NCI-H1694 treated with DMSO at 0.1 percent for 48 hours (cell line): Measurements from ENCODE around the gene CASP3.
"Not testable (repeated sequence)": the region's sequence is repeated elsewhere in the genome, so short reads cannot be mapped to it uniquely, and the experiment has no call there.

Experiments
- DNase-seq: peaks from one replicate; lab custom pipeline; 2025; lab: John Stamatoyannopoulos, UW

The CASP3 gene

GRCh38 chr4:184636144-184636543, 13.1 kb downstream of the CASP3 start:
- DNase-seq: no peak

- DNase-seq: no peak
These were observed 13.9 kb downstream of the CASP3 start for GRCh38 chr4:184635381-184635780.

GRCh38 chr4:184632842-184633241, 16.4 kb downstream of the CASP3 start:
- DNase-seq: no peak

- DNase-seq: no peak
These were observed 21.1 kb downstream of the CASP3 start for GRCh38 chr4:184628103-184628502.

- DNase-seq: not testable (repeated sequence)
These were observed 23.3 kb downstream of the CASP3 start for GRCh38 chr4:184625783-184626596.

- DNase-seq: no peak
These were observed 24.2 kb downstream of the CASP3 start for GRCh38 chr4:184624972-184625554.

- not testable (repeated sequence) for DNase-seq
These were observed 24.7 kb downstream of the CASP3 start for GRCh38 chr4:184624504-184624903.

- no peak for DNase-seq
These were observed 27.7 kb downstream of the CASP3 start for GRCh38 chr4:184621518-184621917.

- no peak for DNase-seq
These were observed 28.9 kb downstream of the CASP3 start for GRCh38 chr4:184620212-184620867.

- DNase-seq: no peak
These were observed 31.5 kb downstream of the CASP3 start for GRCh38 chr4:184617600-184618196.

GRCh38 chr4:184616633-184617551, 32.4 kb downstream of the CASP3 start:
- no peak for DNase-seq

GRCh38 chr4:184616168-184616567, 33.1 kb downstream of the CASP3 start:
- not testable (repeated sequence) for DNase-seq

GRCh38 chr4:184614509-184614908, 34.7 kb downstream of the CASP3 start:
- DNase-seq: no peak

- DNase-seq: no peak
These were observed 35.8 kb downstream of the CASP3 start for GRCh38 chr4:184613405-184613804.

GRCh38 chr4:184612074-184612473, 37.2 kb downstream of the CASP3 start:
- no peak for DNase-seq

- DNase-seq: not testable (repeated sequence)
These were observed 41.8 kb downstream of the CASP3 start for GRCh38 chr4:184607429-184607828.

GRCh38 chr4:184602857-184603256, 46.4 kb downstream of the CASP3 start:
- not testable (repeated sequence) for DNase-seq

GRCh38 chr4:184600982-184601381, 48.3 kb downstream of the CASP3 start:
- not testable (repeated sequence) for DNase-seq

- DNase-seq: no peak
These were observed 49.6 kb downstream of the CASP3 start for GRCh38 chr4:184599492-184600135.

- no peak for DNase-seq
These were observed 50.3 kb downstream of the CASP3 start for GRCh38 chr4:184598753-184599491.
